Measurements from ENCODE around the gene CYP26A1.

Gene CYP26A1

GRCh38 chr10:93113042-93113441, 39.3 kb downstream of the CYP26A1 start:
- no peak for DNase-seq (ENCODE audit: low read depth in 2 of 3, low spot score in 1 of 3)

- DNase-seq (ENCODE audit: low read depth in 2 of 3, low spot score in 1 of 3) = peak; percentile 47 to 65 (median 56)
These were observed 42.1 kb downstream of the CYP26A1 start for GRCh38 chr10:93115661-93116383.

- no peak for DNase-seq (ENCODE audit: low read depth in 2 of 3, low spot score in 1 of 3)
These were observed 47.6 kb downstream of the CYP26A1 start for GRCh38 chr10:93121311-93121710.

- no peak for DNase-seq (ENCODE audit: low read depth in 2 of 3, low spot score in 1 of 3)
These were observed 50.1 kb downstream of the CYP26A1 start for GRCh38 chr10:93123766-93124165.

- no peak for DNase-seq (ENCODE audit: low read depth in 2 of 3, low spot score in 1 of 3)
These were observed 51.1 kb downstream of the CYP26A1 start for GRCh38 chr10:93124580-93125318.

GRCh38 chr10:93125966-93126365, 52.3 kb downstream of the CYP26A1 start:
- no peak for DNase-seq (ENCODE audit: low read depth in 2 of 3, low spot score in 1 of 3)

- DNase-seq (ENCODE audit: low read depth in 2 of 3, low spot score in 1 of 3) = no peak
These were observed 52.9 kb downstream of the CYP26A1 start for GRCh38 chr10:93126483-93127052.
